HG02870 (cell line): ENCODE measurements around the gene HELZ.
"Not testable (repeated sequence)": the region's sequence is repeated elsewhere in the genome, so short reads cannot be mapped to it uniquely, and the experiment has no call there.

Experiments
- ATAC-seq: cut with Tn5 transposase; IDR thresholded peaks from one replicate; pipeline ENCODE4 v1.9.1; 2021; ENCODE audit warnings: mild to moderate bottlenecking, moderate library complexity; ENCODE audit not compliant: unreplicated experiment

The HELZ gene

GRCh38 chr17:67245073-67245693 lies at the start of gene HELZ:
HELZ (minus strand) TSS chr17:67245196; CDS start chr17:67218804, 26,392 bp downstream.
- ATAC-seq: peak; percentile 51

DNA sequence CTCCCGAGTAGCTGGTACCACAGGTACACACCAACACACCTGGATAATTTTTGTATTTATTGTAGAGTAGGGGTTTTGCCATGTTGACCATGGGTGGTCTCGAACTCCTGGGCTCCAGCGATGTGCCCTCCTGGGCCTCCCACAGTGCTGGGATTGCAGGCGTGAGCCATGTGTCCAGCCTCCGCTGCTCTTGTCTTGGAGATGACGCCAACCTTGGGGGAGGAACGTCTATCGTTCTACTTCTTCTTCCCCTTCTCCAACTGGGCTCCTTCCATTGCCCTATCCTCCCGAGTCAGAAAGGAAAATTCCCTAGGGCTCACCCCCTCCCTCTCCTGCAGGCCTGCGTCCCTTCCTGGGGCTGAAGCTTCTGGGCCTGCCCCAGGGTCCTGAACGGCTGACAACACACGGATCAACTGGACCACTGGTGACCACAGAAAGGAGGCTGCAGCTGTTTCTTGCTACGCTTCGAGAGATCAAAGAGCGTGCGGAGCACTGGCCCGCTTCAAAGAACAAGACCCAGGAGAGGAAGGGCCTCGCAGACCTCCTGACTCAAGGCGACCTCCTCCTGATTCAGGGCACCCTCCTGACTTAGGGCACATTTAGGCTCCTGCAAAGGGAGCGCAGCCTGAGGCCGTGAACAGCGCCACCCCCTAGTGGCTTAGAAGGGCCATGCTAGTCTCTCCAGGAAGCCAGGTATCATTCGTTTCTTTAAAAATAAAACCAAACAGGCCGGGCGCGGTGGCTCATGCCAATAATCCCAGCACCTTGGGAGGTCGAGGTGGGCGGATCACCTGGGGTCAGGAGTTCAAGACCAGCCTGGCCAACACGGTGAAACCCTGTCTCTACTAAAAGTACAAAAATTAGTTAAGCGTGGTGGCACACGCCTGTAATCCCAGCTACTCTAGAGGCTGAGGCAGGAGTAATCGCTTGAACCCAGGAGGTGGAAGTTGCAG lies 48.5 kb upstream of the HELZ start:
- ATAC-seq: peak; percentile 83

DNA sequence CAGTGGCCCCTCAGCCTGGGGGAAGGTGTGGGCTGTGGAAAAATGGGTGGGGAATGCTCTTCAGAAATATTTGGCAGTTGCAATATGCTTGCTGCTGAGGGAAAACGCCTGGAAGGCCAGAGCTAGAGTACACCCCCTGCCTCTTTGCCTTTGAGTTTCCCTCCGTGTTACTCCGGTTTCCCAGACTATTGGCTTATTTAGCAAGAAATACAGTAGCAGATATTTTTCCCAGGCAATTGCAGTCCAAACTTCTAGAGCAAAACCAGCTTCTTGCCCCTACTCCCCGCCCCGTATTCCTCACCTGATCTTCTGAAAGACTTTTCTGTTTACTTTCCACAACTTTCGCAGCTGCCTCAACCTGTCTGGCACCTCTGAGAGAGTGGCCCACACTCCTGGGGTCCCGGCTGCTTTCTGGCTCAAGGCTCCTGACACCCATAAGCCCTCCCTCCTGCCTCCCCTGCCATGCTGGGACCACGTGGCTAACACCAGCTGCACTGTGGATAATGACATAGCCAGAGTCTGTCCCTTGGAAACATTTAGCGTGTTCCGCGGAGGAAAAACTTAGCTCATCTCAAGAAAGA lies 45.8 kb upstream of the HELZ start:
- ATAC-seq: no peak

DNA sequence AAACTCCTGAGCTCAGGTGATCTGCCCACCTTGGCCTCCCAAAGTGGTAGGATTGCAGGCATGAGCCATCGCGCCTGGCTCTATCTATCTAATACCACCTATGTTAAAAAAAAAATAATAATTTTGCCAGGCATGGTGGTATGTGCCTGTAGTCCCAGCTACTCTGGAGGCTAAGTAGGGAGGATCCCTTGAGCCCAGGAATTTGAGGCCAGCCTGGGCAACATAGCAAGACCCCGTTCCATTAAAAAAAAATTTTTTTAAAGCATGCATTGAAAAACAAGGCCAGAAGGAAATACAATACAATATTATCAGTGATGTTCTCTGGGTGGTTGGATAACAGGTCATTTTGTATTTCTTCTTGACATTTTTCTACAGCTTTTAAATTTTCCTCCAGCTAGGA lies 45.2 kb upstream of the HELZ start:
- no peak for ATAC-seq

- no peak for ATAC-seq
Observed at GRCh38 chr17:67289181-67289876, 44.3 kb upstream of the HELZ start.

GRCh38 chr17:67286826-67287225 lies 41.8 kb upstream of the HELZ start:
- not testable (repeated sequence) for ATAC-seq

DNA sequence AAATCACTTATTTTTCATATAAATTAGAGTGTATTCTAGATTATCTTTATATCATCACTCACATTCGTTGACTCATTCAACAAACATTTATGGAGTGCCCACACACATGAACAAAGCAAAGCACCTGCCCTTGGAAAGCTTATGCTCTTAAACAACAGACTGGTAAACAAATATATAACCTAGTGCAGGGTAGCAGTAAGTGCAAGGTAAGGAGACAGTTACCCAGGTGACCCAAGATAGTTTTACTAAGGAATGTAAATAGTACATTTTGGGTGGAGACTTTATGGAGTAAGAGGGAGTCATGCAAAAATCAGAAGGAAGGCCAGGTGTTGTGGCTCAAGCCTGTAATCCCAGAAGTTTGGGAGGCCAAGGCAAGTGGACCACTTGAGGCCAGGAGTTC lies 40.4 kb upstream of the HELZ start:
- no peak for ATAC-seq

- no peak for ATAC-seq
Observed at GRCh38 chr17:67283731-67284516, 38.9 kb upstream of the HELZ start.

GRCh38 chr17:67281743-67282142 lies 36.7 kb upstream of the HELZ start:
- no peak for ATAC-seq

DNA sequence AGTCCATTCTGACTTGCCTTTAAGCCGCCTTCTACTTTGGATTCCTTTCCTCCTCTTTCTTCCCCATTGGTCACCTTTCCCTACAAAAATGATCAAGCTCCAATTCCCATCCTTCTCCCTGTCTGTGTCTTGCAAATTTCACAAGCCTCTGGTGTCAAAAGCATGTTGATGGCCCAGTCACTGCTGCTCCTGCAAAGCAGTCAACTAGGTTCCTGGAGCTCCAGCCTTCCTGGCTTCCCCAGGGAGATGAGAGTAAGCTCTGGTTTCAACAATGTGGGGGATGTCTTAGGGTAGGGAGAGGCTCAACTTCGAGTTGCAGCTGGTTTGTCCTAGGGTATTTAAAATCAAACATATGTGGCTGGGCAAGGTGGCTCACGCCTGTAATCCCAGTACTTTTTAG lies 36.1 kb upstream of the HELZ start:
- no peak for ATAC-seq

DNA sequence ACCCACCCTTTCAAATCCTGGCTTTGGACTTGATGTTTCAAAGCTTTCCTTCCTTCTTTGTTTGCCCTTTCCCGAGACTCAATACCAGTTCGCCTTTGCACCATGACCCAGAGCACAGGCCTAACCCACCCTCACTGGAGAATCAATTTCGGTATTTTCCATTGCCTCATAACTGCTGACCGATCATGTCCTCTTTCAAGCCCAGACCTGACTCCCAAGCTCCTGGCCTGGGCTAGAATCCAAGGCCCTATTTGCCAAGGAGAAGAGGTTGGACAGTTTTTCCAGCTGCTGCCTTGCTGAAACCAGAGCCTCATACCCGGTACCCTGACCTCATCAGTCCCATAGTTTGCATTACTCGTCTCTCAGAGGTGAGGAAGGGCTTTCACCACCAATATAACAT lies 35.3 kb upstream of the HELZ start:
- ATAC-seq: no peak

DNA sequence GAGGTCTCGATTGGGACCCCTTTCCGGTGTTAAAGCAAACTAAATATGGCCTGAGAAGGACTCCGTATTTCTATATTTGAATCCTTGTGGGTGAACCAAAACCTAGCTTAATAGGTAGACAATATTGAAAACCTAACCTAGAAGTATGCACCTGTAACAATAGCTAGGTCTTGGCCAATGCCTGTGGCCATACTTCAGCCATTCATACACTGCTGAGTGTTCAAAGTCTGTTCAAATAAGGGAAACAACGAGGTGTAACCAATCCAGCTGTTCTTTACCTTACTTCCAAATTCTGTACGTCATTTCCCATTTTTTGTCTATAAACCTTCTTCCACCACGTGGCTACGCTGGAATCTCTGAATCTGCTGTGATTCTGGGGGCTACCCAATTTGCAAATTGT lies 34.1 kb upstream of the HELZ start:
- no peak for ATAC-seq

GRCh38 chr17:67278363-67278762 lies 33.4 kb upstream of the HELZ start:
- no peak for ATAC-seq

- no peak for ATAC-seq
Observed at GRCh38 chr17:67276075-67276474, 31.1 kb upstream of the HELZ start.

- no peak for ATAC-seq
Observed at GRCh38 chr17:67274466-67274865, 29.5 kb upstream of the HELZ start.

DNA sequence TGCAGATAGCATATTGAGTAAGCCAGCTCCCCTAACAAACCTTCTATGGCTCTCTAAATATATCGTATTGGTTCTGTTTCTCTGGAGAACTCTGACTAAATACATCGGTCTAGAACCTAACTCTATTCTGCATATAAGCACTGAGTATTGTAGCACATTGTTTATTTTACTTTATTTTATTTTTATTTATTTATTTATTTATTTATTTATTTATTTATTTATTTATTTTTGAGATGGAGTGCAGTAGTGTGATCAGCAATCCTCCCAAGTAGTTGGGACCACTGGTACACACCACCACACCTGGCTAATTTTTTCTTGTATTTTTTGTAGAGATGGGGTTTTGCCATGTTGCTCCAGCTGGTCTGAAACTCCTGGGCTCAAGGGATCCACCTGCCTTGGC lies 28.9 kb upstream of the HELZ start:
- ATAC-seq: no peak

DNA sequence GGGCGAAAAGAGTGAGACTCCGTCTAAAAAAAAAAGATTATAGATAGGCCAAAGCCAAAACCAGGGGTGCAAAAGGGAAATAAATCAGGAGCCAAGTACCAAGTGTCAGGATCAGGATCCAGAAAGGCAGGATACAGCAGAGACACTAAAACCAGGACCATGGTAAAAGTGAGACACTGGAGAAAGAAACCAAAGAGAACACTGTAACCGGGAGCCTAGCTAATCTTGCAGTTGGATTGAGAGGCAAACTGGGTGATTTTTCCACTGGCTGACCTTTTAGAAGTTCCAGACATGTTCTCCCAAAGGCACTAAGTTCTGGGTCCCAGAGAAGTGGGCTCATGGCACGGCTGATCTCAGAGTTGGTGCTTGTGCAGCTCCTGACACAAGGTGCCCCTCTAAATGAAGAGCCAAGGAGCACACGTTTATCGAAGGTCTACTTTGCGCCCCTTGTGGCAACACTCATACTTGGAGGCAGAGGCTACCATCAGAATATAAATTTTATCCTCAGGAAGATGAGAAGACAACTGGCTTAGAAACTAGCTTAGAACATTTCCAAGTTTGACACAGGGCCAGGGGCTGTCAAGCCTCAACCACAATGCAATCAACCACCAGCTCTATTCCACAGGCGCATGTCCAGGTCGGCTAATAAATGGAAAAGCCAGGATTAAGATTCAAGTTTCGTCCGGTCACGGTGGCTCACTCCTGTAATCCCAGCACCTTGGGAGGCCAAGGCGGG lies 27.5 kb upstream of the HELZ start:
- no peak for ATAC-seq

DNA sequence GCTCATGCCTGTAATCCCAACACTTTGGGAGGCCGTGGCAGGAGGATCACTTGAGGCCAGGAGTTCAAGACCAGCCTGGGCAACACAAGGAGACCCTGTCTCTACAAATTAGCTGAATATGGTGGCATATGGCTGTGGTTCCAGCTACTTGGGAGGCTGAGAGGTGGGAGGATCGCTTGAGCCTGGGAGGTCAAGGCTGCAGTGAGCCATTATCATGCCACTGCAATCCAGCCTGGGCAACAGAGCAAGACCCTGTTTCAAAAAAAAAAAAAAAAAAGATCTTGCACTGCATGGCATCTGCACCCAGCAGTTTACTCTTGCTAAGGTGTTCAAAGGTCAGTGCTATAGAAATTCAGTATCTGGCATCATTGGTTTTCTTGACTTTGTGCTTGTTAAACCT lies 26.2 kb upstream of the HELZ start:
- ATAC-seq: not testable (repeated sequence)

DNA sequence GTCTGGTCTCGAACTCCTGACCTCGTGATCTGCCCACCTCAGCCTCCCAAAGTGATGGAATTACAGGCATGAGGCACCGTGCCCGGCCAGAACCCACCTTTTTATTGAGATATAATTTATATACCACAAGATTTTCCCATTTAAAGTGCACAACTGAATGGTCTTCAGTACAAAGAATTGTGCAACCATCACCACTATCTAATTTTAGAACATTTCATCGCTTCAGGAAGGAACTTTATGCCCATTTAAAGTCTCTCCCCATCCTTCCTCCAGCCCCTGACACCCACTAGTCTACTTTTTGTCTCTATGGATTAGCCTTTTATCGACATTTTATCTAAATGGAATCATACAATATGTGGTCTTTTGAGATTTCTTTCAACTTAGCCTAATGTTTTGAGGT lies 25.4 kb upstream of the HELZ start:
- ATAC-seq: no peak

DNA sequence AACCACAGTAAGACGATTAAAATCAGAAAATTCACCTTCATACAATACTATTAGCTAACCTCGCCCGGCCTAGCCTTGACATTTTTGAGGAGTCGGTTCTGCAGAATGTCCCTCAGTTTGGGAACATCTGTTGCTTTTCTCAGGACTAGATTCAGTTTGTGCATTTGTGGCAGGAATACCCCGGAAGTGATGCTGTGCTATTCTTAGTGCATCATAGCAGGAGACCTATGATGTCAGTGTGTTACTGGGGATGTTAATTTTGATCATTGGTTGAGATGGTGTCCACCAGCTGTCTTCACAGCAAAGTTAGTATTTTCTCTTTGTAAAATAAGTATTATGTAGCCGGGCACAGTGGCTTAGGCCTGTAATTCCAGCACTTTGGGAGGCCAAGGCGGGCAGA lies 21.5 kb upstream of the HELZ start:
- ATAC-seq: no peak
